NCI-H748 (cell line): ENCODE results near the gene FAM131C.
"Not testable (repeated sequence)": the region's sequence is repeated elsewhere in the genome, so short reads cannot be mapped to it uniquely, and the experiment has no call there.

Source experiments
- DNase-seq: peaks from one replicate; lab custom pipeline; 2025; ENCODE audit not compliant: unreplicated experiment; lab: John Stamatoyannopoulos, UW

The FAM131C gene

GRCh38 chr1:16041200-16041599 is 32.3 kb downstream of the FAM131C start:
- no peak for DNase-seq

GRCh38 chr1:16039871-16040270 is 33.6 kb downstream of the FAM131C start:
- DNase-seq, result not testable (repeated sequence)

- no peak for DNase-seq
Observed at GRCh38 chr1:16038620-16038912, 34.9 kb downstream of the FAM131C start.

- DNase-seq, result not testable (repeated sequence)
Observed at GRCh38 chr1:16036461-16036860, 37.0 kb downstream of the FAM131C start.

- DNase-seq, result not testable (repeated sequence)
Observed at GRCh38 chr1:16033103-16033632, 40.3 kb downstream of the FAM131C start.

- DNase-seq, result peak; percentile 84
Observed at GRCh38 chr1:16032388-16033102, 40.9 kb downstream of the FAM131C start.

GRCh38 chr1:16031551-16031950 is 41.9 kb downstream of the FAM131C start:
- DNase-seq, result no peak

GRCh38 chr1:16029288-16029687 is 44.2 kb downstream of the FAM131C start:
- no peak for DNase-seq

- not testable (repeated sequence) for DNase-seq
Observed at GRCh38 chr1:16029003-16029268, 44.5 kb downstream of the FAM131C start.

- DNase-seq, result no peak
Observed at GRCh38 chr1:16028237-16029002, 45.0 kb downstream of the FAM131C start.

GRCh38 chr1:16026723-16027484 is 46.5 kb downstream of the FAM131C start:
- peak; percentile 70 for DNase-seq

GRCh38 chr1:16026302-16026701 is 47.1 kb downstream of the FAM131C start:
- DNase-seq, result peak; percentile 18

GRCh38 chr1:16023050-16023653 is 50.3 kb downstream of the FAM131C start:
- DNase-seq, result no peak

GRCh38 chr1:16022393-16022792 is 51.1 kb downstream of the FAM131C start:
- DNase-seq, result no peak

GRCh38 chr1:16021681-16022080 is 51.8 kb downstream of the FAM131C start, which contains the start of gene CLCNKA:
Gene CLCNKA, plus strand, starts transcription at chr1:16022036. Its CDS starts 584 bp downstream, at chr1:16022620.
- DNase-seq, result no peak

- not testable (repeated sequence) for DNase-seq
Observed at GRCh38 chr1:16020878-16021277, 52.6 kb downstream of the FAM131C start.

- no peak for DNase-seq
Observed at GRCh38 chr1:16020325-16020724, 53.1 kb downstream of the FAM131C start.

- no peak for DNase-seq
Observed at GRCh38 chr1:16019644-16020277, 53.7 kb downstream of the FAM131C start.

- no peak for DNase-seq
Observed at GRCh38 chr1:16018749-16019643, 54.5 kb downstream of the FAM131C start.

- no peak for DNase-seq
Observed at GRCh38 chr1:16018308-16018707, 55.1 kb downstream of the FAM131C start.
